Brain pericyte (primary cell): ENCODE data around the gene TP53TG5.

Experiments used
- DNase-seq: peaks from one replicate; pipeline ENCODE4 v3.0.0-alpha.2; 2012; ENCODE audit warnings: low read depth, low spot score

Gene TP53TG5

DNA sequence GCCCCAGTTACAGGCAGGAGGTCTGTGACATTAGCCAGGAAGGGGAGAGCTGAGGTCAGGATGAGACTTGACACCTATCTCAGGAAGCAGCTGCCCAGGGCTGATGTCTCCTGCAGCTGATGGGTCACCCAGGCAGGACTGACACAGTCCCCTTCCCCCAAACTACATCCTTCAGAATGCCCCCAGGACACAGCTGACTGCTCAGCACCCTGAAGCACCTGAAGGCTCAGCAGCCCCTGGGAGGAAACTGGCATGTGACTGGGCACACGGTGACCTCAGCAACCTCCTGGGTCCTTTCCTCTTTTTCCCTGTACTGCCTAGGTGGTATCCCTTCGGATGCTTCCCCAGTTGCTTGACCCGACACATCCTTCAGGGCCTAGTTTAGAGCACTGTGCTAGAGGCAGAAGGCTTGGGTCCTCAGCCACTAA lies 31.8 kb downstream of the TP53TG5 start:
- DNase-seq = no peak

DNA sequence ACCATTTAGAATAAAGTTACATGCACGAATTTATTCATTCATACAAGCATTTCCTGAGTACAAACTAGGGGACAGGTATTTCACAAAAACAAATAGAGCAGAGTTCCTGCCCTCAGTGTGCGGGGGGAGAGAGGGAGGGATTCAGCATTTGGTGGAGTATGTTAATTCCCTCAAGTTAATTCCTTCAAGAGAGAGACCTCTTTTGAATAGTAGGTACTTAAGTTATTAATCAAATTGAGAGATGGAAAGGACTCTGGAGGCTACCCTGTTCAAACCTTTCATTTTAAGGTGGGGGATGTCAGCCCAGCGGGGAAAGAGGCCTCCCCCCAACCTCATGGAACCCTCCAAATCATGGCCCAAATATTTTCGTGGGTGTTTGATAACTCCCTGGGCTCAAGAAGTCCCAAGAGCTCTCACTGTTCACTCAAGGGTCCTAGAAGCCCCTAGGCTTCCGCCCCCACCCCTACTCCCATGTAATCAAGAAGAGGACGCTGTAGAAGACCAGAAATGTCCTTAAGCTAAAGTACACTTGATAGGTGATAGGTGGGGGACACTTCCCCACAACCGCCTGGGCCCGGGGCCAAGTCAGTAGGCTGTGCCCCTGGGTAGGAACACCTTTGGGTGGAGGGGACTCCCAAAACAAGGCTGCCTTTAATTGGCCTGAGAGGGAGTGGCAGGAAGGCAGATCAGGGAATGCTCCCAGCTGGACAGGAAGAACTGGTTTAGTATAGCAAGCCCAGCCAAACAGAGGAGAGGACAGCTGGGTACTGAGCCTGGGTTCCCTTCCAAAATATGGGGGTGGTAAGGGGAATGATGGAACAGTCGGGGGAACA lies 32.8 kb downstream of the TP53TG5 start:
- no peak for DNase-seq

GRCh38 chr20:45344168-45344860 lies 33.8 kb downstream of the TP53TG5 start:
- no peak for DNase-seq

GRCh38 chr20:45343532-45344167 lies 34.5 kb downstream of the TP53TG5 start:
- DNase-seq = no peak

- no peak for DNase-seq
Measured at GRCh38 chr20:45342855-45343531, 35.1 kb downstream of the TP53TG5 start.

DNA sequence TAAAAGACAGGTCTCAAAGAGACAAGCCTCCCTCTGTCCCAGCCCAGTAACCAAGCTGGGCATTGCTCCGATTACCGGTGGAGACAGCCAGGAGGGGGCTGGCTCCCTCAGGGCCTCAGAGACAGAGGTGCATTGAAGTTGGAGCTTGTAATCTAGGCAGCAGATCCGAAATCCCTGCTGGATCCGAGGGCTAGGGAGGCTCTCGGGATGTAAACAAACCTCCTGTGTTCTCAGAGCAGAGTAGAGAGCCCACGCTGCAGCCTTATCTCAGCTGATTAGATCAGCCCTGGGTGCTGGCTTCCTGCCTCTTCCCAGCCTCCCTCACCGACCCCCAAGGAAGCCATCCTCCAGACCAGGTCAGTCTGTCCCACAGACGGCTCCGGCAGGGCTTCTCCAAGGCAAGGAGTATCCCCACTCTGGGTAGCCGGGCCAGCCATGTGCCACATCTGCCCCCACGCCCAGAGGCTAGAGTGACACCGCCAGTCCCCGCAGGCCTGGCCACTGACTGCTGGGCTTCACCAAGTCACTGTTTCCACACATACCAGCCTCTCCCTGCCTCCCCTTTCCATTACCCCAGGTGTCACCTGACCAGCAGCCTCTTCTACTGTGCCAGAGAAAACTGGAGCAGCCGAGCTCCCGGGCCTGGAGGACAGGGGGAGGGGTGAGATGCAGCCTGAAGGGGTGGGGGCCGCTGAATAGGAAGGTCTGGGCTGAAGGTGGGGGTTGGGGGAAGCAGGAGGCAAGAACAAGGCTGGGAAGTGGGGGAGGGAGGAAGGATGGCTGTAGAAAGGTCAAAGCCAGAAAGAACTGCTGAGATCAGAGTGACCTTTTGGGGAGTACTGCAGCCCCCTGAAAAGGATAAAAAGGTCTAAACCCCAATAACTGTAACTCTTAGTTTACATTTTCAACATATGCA lies 35.9 kb downstream of the TP53TG5 start:
- DNase-seq = no peak

DNA sequence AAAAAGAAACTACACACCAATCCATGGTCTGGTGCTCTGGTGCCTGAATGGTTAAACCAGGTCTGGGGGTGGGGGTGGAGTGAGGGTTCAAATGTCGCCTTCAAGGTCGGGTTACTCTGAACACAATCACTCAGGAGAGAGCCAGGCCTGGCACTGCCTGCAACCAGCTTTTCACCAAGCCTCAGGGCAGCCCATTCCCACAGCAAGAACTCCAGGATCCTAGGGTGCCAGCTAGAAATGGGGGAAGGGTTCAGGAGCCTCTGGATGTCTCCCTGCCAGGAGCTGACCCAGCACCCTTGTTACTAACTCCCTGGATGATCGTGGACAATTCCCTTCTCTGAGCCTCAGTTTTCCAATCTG lies 36.6 kb downstream of the TP53TG5 start:
- DNase-seq = no peak

DNA sequence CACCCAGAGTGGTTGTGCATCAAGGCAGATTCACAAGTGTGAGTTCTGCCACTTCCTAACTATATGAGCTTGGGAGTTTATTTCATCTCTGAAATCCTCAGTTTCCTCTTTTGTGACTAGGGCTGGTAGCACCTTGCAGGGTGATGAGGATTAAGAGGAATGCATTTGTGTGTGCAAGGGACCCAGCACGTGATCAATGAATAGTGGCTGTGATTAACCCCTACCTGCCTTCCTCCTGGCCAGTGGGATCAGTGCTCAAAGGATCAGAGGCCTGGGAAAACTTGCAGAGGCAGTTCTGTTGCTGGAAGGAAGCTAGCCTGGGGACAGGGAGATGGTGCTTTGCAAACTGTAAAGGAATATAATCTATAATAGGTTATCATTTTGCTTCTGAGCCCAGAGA lies 37.2 kb downstream of the TP53TG5 start:
- DNase-seq = no peak

- DNase-seq = no peak
Measured at GRCh38 chr20:45340236-45340847, 37.8 kb downstream of the TP53TG5 start.

DNA sequence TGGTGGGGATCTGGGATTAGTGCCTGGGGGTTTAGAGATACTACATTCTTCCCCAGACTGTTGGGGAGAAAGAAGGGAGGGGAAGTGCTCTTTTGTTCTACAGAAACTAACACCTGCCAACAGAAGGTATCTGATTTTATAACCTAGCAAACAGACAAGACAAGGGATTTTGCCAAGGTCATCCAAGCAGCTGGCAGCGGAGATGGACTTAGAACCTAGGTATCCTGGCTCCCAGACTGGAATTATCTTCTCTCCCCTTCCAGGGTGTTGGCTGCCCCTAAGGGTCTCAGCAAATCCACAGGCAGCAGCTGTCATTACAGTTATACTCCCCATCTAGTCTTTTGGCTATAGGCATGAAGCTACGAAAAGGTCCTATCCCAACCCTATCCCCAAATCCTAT lies 38.3 kb downstream of the TP53TG5 start:
- DNase-seq = no peak

- DNase-seq = no peak
Measured at GRCh38 chr20:45339084-45339483, 39.0 kb downstream of the TP53TG5 start.

DNA sequence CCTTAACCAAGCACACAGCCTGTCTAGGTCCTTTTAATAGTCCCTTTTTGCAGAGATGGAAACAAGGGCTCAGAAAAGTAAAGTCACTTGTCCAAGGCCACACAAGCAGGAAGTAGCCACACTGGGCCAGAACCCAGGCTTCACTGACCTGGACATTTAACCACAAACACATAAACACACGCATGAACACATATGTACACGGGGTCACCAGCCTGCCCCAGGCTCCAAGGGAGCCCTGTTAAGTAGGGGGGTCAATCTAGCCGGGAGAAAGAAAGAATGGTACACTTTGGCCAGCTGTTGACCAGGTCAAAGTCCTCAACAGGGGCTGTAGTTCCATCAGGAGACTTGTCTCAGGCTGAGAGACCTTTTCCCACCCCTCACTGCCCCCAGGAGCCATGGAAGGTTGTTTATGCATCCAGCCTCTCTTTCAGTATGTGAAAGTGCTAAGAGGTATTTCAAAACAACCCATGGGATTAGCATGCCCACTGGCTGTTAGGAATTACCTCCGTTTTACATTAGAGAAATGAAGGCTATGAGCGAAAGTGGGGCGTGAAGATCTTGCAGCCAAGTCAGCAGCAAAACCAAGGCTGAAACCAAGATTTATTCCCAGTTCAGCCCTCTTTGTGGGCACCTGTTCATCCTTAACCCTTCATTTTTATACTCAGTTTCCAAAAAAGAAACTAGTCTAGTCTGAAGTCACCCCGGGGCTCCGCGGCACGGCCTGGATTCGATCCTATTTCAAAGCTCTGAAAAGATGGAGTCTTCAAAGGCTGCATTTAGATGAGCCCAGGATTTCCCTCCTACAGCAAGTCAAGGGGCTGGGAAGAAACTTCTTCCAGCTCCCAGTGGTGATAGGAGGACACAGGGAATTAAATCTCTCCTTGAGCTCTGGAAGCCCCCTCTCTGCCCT lies 39.7 kb downstream of the TP53TG5 start:
- no peak for DNase-seq

- no peak for DNase-seq
Measured at GRCh38 chr20:45337367-45338120, 40.6 kb downstream of the TP53TG5 start.

DNA sequence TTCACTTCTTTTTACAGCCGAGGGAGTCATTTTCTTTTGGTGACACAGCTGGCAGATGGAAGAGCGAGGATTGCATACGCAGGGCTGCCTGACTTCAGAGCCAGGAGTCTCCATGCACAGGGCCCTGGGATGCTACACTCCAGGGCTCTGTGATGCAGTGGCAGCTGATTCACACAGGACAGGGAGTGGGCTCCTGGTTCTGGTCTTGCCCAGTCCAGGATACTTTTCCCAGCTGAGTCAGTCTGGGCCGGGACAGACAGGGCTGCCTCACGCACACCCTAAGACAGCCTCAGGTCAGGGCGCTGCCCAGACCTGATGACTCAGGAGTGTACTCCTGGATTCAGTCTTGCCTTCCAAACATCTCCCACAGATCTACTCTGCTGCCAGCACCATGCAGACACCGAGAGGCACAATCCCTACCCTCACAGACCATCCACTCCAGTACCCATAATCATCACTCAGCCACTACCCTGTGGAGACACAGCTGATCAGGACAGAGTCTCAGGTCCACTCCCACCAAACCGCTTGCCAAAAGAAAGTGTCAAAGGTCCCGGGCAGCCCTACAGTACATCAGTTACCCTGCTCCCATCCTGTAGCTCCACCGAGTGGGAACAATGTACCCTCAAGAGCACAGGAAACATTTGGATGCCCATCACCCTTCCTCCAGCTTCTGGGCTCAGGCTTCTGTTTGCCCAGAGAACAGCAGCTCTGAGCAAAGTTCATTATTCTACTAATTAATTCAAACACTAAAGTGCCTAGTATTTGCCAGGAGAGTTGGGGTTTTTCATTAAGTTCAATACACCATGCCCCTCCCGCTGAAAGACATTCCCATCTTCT lies 41.4 kb downstream of the TP53TG5 start:
- no peak for DNase-seq

DNA sequence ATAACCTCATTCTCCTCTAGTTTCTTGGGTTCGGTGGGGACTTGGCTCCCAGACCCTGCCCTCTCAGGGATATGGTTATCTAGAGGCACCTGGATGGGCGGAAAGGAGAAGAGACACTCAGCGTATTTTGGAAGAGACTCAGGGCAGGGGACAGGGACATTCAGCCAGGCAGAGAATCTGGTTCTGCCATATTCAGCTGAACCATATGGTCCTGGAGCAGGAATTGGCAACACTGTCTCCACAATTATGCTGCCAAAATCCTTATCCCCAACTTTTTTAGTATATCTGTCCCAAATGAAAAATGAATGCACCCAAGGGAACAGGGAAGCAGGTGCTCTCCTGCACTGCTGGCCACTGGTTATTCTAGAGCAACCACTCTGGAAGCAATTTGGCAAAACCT lies 47.6 kb downstream of the TP53TG5 start:
- DNase-seq = no peak

GRCh38 chr20:45329497-45330319 lies 48.4 kb downstream of the TP53TG5 start:
- DNase-seq = no peak

DNA sequence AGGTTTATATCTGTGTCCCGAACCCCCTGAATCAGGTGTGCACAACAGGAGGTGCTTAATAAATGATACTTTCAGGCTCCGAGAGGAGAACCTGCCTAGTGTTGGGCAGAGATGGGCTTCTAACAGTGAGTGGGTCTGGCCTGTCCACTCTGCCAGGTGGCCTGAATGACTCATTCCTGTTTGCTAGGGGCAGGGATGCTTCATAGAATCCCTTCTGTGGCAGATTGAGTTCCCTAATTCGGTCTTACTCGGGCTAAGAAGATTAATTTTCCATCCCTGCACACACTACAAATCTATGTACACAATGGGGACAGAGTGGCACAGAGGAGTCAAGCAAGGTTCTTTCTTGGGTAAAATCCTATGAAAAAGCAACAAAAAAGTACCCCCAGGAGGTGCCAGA lies 49.7 kb downstream of the TP53TG5 start:
- DNase-seq = no peak
